LHCN-M2 (cell line): ENCODE data around the gene PFKFB4. TPM values are rescaled to one million over a fixed set of nuclear protein-coding genes. Genes with fewer than 3 reads are reported as not detected.
A peak's percentile ranks its signal among the peaks of the same experiment; 100 is the strongest.

Experiments used
- DNase-seq: peaks from one replicate; pipeline ENCODE4 v3.0.0-alpha.2; 2012; ENCODE audit warnings: low read depth
- polyA plus RNA-seq: library from polyadenylated mRNA; unstranded; fragments of >200 nt; gene quantifications from one replicate; pipeline ENCODE4 v1.2.1, GENCODE V29; 2012; ENCODE audit warnings: missing spikeins
- total RNA-seq: library from RNA; depleted of rRNA; stranded (reverse); fragments of >200 nt; gene quantifications from 2 replicates; pipeline ENCODE4 v1.2.3, GENCODE V29; 2014; rRNA removed

Gene PFKFB4
- total RNA-seq = 22.1 and 22.6 TPM in 2 replicates
- polyA plus RNA-seq = 18.5 TPM

GRCh38 chr3:48556796-48557626 is at the start of gene PFKFB4:
Gene PFKFB4, minus strand, starts transcription at chr3:48556803. Its CDS starts 26 bp downstream, at chr3:48556777.
- peak; percentile 99 for DNase-seq

- DNase-seq = no peak
Measured at GRCh38 chr3:48601622-48601994, 45.0 kb upstream of the PFKFB4 start.

- no peak for DNase-seq
Measured at GRCh38 chr3:48600711-48601621, 44.4 kb upstream of the PFKFB4 start.

- no peak for DNase-seq
Measured at GRCh38 chr3:48599509-48600285, 43.1 kb upstream of the PFKFB4 start.

GRCh38 chr3:48599077-48599501 is 42.5 kb upstream of the PFKFB4 start:
- DNase-seq = no peak

- DNase-seq = peak; percentile 71
Measured at GRCh38 chr3:48598323-48599076, 41.9 kb upstream of the PFKFB4 start.

GRCh38 chr3:48597408-48597800 is 40.8 kb upstream of the PFKFB4 start:
- no peak for DNase-seq

GRCh38 chr3:48596676-48597407 is 40.2 kb upstream of the PFKFB4 start:
- no peak for DNase-seq

GRCh38 chr3:48596157-48596556 is 39.6 kb upstream of the PFKFB4 start:
- no peak for DNase-seq

- DNase-seq = peak; percentile 88
Measured at GRCh38 chr3:48595526-48596121, 39.0 kb upstream of the PFKFB4 start.

- no peak for DNase-seq
Measured at GRCh38 chr3:48595075-48595525, 38.5 kb upstream of the PFKFB4 start, which contains the start of gene COL7A1. Gene COL7A1, minus strand, starts transcription at chr3:48595329. Its CDS starts 170 bp downstream, at chr3:48595159.

- DNase-seq = no peak
Measured at GRCh38 chr3:48594417-48595049, 37.9 kb upstream of the PFKFB4 start.

- DNase-seq = no peak
Measured at GRCh38 chr3:48593337-48593736, 36.7 kb upstream of the PFKFB4 start.

- DNase-seq = peak; percentile 18
Measured at GRCh38 chr3:48592519-48593087, 36.0 kb upstream of the PFKFB4 start.

GRCh38 chr3:48591886-48592518 is 35.4 kb upstream of the PFKFB4 start:
- DNase-seq = no peak

- no peak for DNase-seq
Measured at GRCh38 chr3:48591436-48591835, 34.8 kb upstream of the PFKFB4 start.

- no peak for DNase-seq
Measured at GRCh38 chr3:48588230-48588629, 31.6 kb upstream of the PFKFB4 start.

- no peak for DNase-seq
Measured at GRCh38 chr3:48587686-48588085, 31.1 kb upstream of the PFKFB4 start.
